K562 (cell line): ENCODE measurements around the gene SHROOM3. TPM values are rescaled to one million over a fixed set of nuclear protein-coding genes. Genes with fewer than 3 reads are reported as not detected.

Source experiments
- ATAC-seq: fragments of 200-7000 bp; cut with Tn5 transposase; 3 replicates; pipeline ENCODE4 v1.9.1; 2020; ENCODE audit warnings: moderate library complexity
- BruUV-seq: library from RNA; stranded (reverse); fragments of 400-500 nt; replicated peaks from 2 replicates; lab custom pipeline; 2021; lab: Mats Ljungman, UMichigan
- CTCF ChIA-PET: fragments of 300-600 bp; formaldehyde crosslinking; extraction: SDS; loops from one replicate; lab custom pipeline; 2021; ENCODE audit warnings: low intra/inter-chr PET ratio; lab: Yijun Ruan, JAX
- POLR2A ChIA-PET: fragments of 300-600, 350-650 bp; sonication (Branson Sonifier 250); formaldehyde crosslinking; extraction: SDS; loops from one replicate; lab custom pipeline; 2021; ENCODE audit warnings: antibody characterized with exemption, inconsistent platforms; lab: Yijun Ruan, JAX
- DNase-seq, 4 experiments: peaks; one replicate each; pipeline versions ENCODE4 v3.0.0 to v3.0.0-alpha.2; 2011 to 2018; ENCODE audit warnings: low spot score in 3 of 4, mixed read lengths in 3 of 4; ENCODE audit errors: extremely low read depth in 1 of 4
- FAIRE-seq: peaks from 2 replicates; lab custom pipeline; 2011; peaks lifted over from hg19 to GRCh38; lab: Jason Lieb, UNC
- H2AFZ ChIP-seq: 2 replicates; pipeline ENCODE4 v1.6.0; 2011; ENCODE audit warnings: low read depth, low read length, control low read depth, inconsistent platforms
- H3K27ac ChIP-seq: fragments of 200-600 bp; 3 replicates; pipeline ENCODE4 v1.8.0; 2011; ENCODE audit warnings: low read depth, mild to moderate bottlenecking, control low read depth, inconsistent platforms, low read length, moderate library complexity, mixed read lengths; ENCODE audit errors: extremely low read depth
- H3K27me3 ChIP-seq, 2 experiments: fragments of 300-600 bp in 1 of 2; 2 replicates in 1 of 2; 3 replicates in 1 of 2; pipeline versions ENCODE4 v1.6.0 to v1.8.0; 2011; ENCODE audit warnings: inconsistent platforms in 2 of 2, low read length in 2 of 2, mild to moderate bottlenecking in 1 of 2, mixed read lengths in 1 of 2, moderate library complexity in 1 of 2; ENCODE audit not compliant: control insufficient read depth in 2 of 2, insufficient read depth in 2 of 2
- H3K36me3 ChIP-seq: fragments of 300-600 bp; 3 replicates; pipeline ENCODE4 v1.8.0; 2011; ENCODE audit warnings: mild to moderate bottlenecking, low read length, inconsistent platforms; ENCODE audit not compliant: control insufficient read depth, insufficient read depth
- H3K4me1 ChIP-seq, 2 experiments: fragments of 200-600 bp in 1 of 2; replicated peaks in 1 of 2; 2 replicates in 1 of 2; 3 replicates in 1 of 2; pipeline versions ENCODE4 v1.5.1 to v1.8.0; 2011; ENCODE audit warnings: inconsistent platforms in 2 of 2, low read length in 2 of 2, mild to moderate bottlenecking in 1 of 2, mixed read lengths in 1 of 2, moderate library complexity in 1 of 2; ENCODE audit not compliant: control insufficient read depth in 2 of 2, insufficient read depth in 2 of 2
- H3K4me2 ChIP-seq: 2 replicates; pipeline ENCODE4 v1.6.1; 2011; ENCODE audit warnings: low read length, control low read depth, inconsistent platforms, mixed read lengths; ENCODE audit not compliant: insufficient read depth
- H3K4me3 ChIP-seq: fragments of 200-600 bp; sonication (generic), shearing (Covaris generic); 2 replicates; pipeline ENCODE4 v1.5.1; 2016; ENCODE audit warnings: control low read depth, inconsistent platforms
- H3K79me2 ChIP-seq: fragments of 200-600 bp; 3 replicates; pipeline ENCODE4 v1.8.0; 2011; ENCODE audit warnings: low read length, inconsistent platforms; ENCODE audit not compliant: control insufficient read depth, insufficient read depth
- H3K9ac ChIP-seq, 2 experiments: 2 replicates each; pipeline versions ENCODE4 v1.6.0 to v1.6.1; 2011; ENCODE audit warnings: low read depth in 2 of 2, low read length in 2 of 2, control low read depth in 1 of 2, inconsistent platforms in 1 of 2, mild to moderate bottlenecking in 1 of 2, mixed read lengths in 1 of 2; ENCODE audit not compliant: insufficient read depth in 1 of 2
- H3K9me1 ChIP-seq: one replicate; pipeline ENCODE4 v1.6.0; 2011; ENCODE audit warnings: inconsistent platforms, mild to moderate bottlenecking, low read length, moderate library complexity; ENCODE audit not compliant: control insufficient read depth, insufficient read depth
- H3K9me3 ChIP-seq: replicated peaks from 2 replicates; pipeline ENCODE4 v1.5.1; 2011; ENCODE audit warnings: low read depth, low read length, inconsistent platforms; ENCODE audit not compliant: control insufficient read depth, insufficient read depth
- H4K20me1 ChIP-seq: replicated peaks from 2 replicates; pipeline ENCODE4 v1.6.1; 2011; ENCODE audit warnings: low read length, inconsistent platforms, mixed read lengths; ENCODE audit not compliant: control insufficient read depth, insufficient read depth
- ESRRA ChIP-seq: fragments of 450-650 bp; IDR thresholded peaks from 2 replicates; pipeline ENCODE4 v1.6.1; 2014; ENCODE audit warnings: low read depth, mild to moderate bottlenecking, moderate library complexity, borderline replicate concordance
- FOXA3 ChIP-seq, 2 experiments: fragments of 450-650 bp in 1 of 2; sonication (generic) in 1 of 2; formaldehyde crosslinking; IDR thresholded peaks in 1 of 2; conservative IDR thresholded peaks in 1 of 2; 2 replicates each; pipeline versions ENCODE4 v1.4.0 to v1.8.0; 2020 to 2022; ENCODE audit warnings: mild to moderate bottlenecking in 2 of 2, missing genetic modification reagents in 1 of 2
- L3MBTL2 ChIP-seq: fragments of 450-650 bp; IDR thresholded peaks from 2 replicates; pipeline ENCODE4 v1.6.1; 2016; ENCODE audit warnings: mild to moderate bottlenecking, moderate library complexity
- MAZ ChIP-seq, 2 experiments: fragments of 450-650 bp in 1 of 2; sonication (generic) in 1 of 2; formaldehyde crosslinking; IDR thresholded peaks in 1 of 2; conservative IDR thresholded peaks in 1 of 2; 2 replicates each; pipeline versions ENCODE4 v1.4.0 to v1.5.0; 2020; ENCODE audit warnings: mild to moderate bottlenecking in 1 of 2, missing genetic modification reagents in 1 of 2
- MEIS2 ChIP-seq: fragments of 450-650 bp; IDR thresholded peaks from 2 replicates; pipeline ENCODE4 v1.6.1; 2014; ENCODE audit warnings: mild to moderate bottlenecking; ENCODE audit not compliant: partially characterized antibody
- MTA3 ChIP-seq: fragments of 450-650 bp; formaldehyde crosslinking; IDR thresholded peaks from 2 replicates; pipeline ENCODE4 v1.6.1; 2017; ENCODE audit warnings: mild to moderate bottlenecking, borderline replicate concordance
- POLR2A ChIP-seq: fragments of 450-650 bp; conservative IDR thresholded peaks from 2 replicates; pipeline ENCODE4 v1.6.1; 2016
- RBM25 ChIP-seq: fragments of 200-400 bp; formaldehyde crosslinking; IDR thresholded peaks from 2 replicates; pipeline ENCODE4 v1.6.1; 2018; ENCODE audit warnings: low read length, low read depth, moderate library complexity; ENCODE audit not compliant: severe bottlenecking
- SNRNP70 ChIP-seq: fragments of 200-400 bp; formaldehyde crosslinking; optimal IDR thresholded peaks from 2 replicates; pipeline ENCODE3; 2017; ENCODE audit warnings: low read depth, low read length
- XRCC5 ChIP-seq: fragments of 200-400 bp; formaldehyde crosslinking; IDR thresholded peaks from 2 replicates; pipeline ENCODE4 v1.6.1; 2017; ENCODE audit warnings: low read depth, mild to moderate bottlenecking, low read length
- ZBTB7A ChIP-seq: IDR thresholded peaks from 2 replicates; pipeline ENCODE4 v1.6.1; 2011; ENCODE audit warnings: low read depth, mild to moderate bottlenecking, low read length, moderate library complexity, borderline replicate concordance; ENCODE audit not compliant: control insufficient read depth
- ZFP1 ChIP-seq: fragments of 450-650 bp; formaldehyde crosslinking; IDR thresholded peaks from 2 replicates; pipeline ENCODE4 v1.4.0; 2020; ENCODE audit warnings: mild to moderate bottlenecking, mixed read lengths
- WGBS: fragments of 100-300 bp; shearing (Covaris generic); methylation state at CpG from one replicate; pipeline ENCODE4 v1.1.6; 2016; ENCODE audit warnings: low coverage, mixed read lengths; ENCODE audit not compliant: insufficient coverage; ENCODE audit errors: missing lambda C conversion rate; 5-methylcytosine and 5-hydroxymethylcytosine counted together
- in situ Hi-C: fragments of 300-500 bp; cut with MboI; formaldehyde crosslinking; loops from 4 replicates; pipeline ENCODE4 v1.15.0; 2018; ENCODE audit warnings: inconsistent platforms, mixed read lengths
- intact Hi-C: fragments of 100-400 bp; cut with micrococcal nuclease; formaldehyde crosslinking; loops from 2 replicates; pipeline ENCODE4 v1.14.2; 2022
- polyA plus RNA-seq, 8 experiments: library from polyadenylated mRNA; depleted of rRNA in 4 of 8; stranded (reverse) in 5 of 8; unstranded in 3 of 8; fragments of >200 nt; fragmentation: Nextera tagmentation in 2 of 8; fragmentation: Illumina TruSeq in 1 of 8; extraction: Ambion mirVana in 2 of 8; extraction: Trizol in 1 of 8; gene quantifications; 2 replicates each; pipeline versions ENCODE4 v1.2.1 to v1.2.3, GENCODE V29; 2011 to 2014; ENCODE audit warnings: inconsistent platforms in 1 of 8, missing spikeins in 1 of 8
- total RNA-seq, 7 experiments: library from RNA; depleted of rRNA in 6 of 7; stranded (reverse); fragments of >200 nt in 6 of 7; fragmentation: Illumina TruSeq in 2 of 7; extraction: Trizol in 2 of 7; gene quantifications; 2 replicates each; pipeline versions ENCODE4 v1.2.1 to v1.2.3, GENCODE V29; 2011 to 2021; ENCODE audit warnings: low replicate concordance in 1 of 7
- TF ChIP-seq, protein P1 (sequence below): fragments of 250-450 bp; sonication (Bioruptor Pico); IDR thresholded peaks from 2 replicates; pipeline ENCODE4 v1.5.0; 2021

SHROOM3 gene
- total and polyA plus RNA-seq, 9 of the 15 experiments (the other 6 are each of a cell fraction or from before 2014, with no cell fraction given): 0.01 to 0.07 TPM; not detected in 7

DNA sequence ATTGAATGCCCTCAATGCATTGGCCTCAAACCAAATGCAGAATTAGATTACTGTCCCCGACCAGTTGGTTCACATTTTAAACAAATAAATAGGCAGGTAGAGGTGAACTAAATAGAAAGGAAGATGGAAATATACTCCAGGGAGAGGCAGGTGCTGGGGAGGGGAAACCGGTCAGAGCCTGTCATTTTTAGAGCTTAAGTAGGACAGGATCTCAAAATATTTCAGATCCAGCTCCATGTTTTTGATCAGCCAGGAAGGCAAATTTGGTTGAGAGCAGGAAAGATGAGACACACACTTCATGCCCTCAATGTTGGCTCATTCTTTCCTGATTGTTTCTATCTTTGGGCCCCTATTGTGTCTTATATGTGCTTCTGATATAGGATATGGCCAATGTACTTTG, 206.7 kb downstream of the SHROOM3 start:
- Histone ChIP-seq H3K36me3 (no peaks in the 10 kb centered on the region), H3K9ac (no peak overlapping the region), H3K4me1 (no peaks in the 10 kb centered on the region), H3K4me3 (no peak overlapping the region), H3K9me3 (no peaks in the 10 kb centered on the region), H3K79me2 (no peaks in the 10 kb centered on the region), H4K20me1 (no peaks in the 10 kb centered on the region), H3K4me2 (no peak overlapping the region), H3K9me1 (no peaks in the 10 kb centered on the region), H3K27ac (no peak overlapping the region), H2AFZ (no peak overlapping the region), H3K27me3 (peaks cover 3 to 9% of the 10 kb centered on the region in 2 experiments; a peak in 3 of 5 replicates)
- TF ChIP-seq XRCC5: no peak
- no peak for TF ChIP-seq ZBTB7A
- TF ChIP-seq SNRNP70: no peak
- no peak for TF ChIP-seq L3MBTL2
- TF ChIP-seq MEIS2: no peak
- ChIA-PET POLR2A (no interaction called here), CTCF (no interaction called here)
- in situ Hi-C loops: no loop called here
- FAIRE-seq (no peak), ATAC-seq (no peak), DNase-seq (no peak)
- intact Hi-C loops: no loop called here
- no TSS peak for BruUV-seq
- WGBS: 0% methylated on average over 2 of the region's 2 CpGs

DNA sequence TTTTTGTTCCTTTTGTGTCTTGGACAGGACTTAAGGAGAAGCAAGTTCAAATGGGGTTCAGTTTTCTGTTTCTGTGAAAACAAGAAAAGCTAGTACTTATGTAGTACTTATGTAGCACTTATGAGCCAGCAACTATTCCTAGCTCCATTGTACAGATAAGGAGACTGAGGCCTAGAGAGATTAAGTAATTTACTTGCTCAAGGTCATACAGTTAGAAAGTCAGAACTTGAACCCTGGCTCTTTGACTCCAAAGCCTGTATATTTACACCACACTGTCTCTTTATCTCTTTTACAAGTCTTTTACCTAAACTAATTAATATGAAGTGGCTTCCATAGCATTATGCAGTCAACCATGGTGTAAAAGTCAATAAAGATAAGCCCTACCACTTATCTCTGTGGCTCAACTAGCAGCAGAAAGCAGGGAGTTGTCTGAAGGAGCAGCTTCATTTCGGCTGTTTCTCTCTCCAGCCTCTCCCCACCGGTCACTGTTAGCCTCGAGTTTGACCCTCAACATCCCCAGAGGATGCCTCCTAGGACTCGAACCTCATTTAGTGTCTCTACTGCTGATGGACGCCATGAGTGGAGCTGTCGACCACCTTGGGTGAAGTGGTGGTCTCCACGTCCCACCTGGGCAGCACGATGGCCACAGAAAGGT, 209.9 kb downstream of the SHROOM3 start:
- no peaks in the 10 kb centered on the region for H3K79me2 ChIP-seq
- no peak overlapping the region for H3K4me3 ChIP-seq
- POLR2A ChIA-PET: no interaction called here
- H3K27ac ChIP-seq: no peak overlapping the region
- no peaks in the 10 kb centered on the region for H3K36me3 ChIP-seq
- WGBS: 1% methylated on average over 8 of the region's 8 CpGs
- intact Hi-C loops: no loop called here
- H3K9me1 ChIP-seq: no peaks in the 10 kb centered on the region
- H3K4me1 ChIP-seq: no peaks in the 10 kb centered on the region
- H3K4me2 ChIP-seq: no peak overlapping the region
- FAIRE-seq: no peak
- TF ChIP-seq, protein P1, sequence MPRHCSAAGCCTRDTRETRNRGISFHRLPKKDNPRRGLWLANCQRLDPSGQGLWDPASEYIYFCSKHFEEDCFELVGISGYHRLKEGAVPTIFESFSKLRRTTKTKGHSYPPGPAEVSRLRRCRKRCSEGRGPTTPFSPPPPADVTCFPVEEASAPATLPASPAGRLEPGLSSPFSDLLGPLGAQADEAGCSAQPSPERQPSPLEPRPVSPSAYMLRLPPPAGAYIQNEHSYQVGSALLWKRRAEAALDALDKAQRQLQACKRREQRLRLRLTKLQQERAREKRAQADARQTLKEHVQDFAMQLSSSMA: no peak
- peak; percentile 37; the same call in 1 of the 2 replicates for TF ChIP-seq ESRRA
- no peak for TF ChIP-seq ZFP1
- no peak for TF ChIP-seq MAZ (CRISPR knock-in tag; conservative IDR thresholded peaks at IDR 0.05 in 1 of 2, IDR thresholded peaks at IDR 0.05 in 1 of 2)
- TF ChIP-seq MTA3: no peak
- TF ChIP-seq FOXA3 (CRISPR knock-in tag; conservative IDR thresholded peaks at IDR 0.05 in 1 of 2, IDR thresholded peaks at IDR 0.05 in 1 of 2): peak in 1 of 2 experiments; percentile 47; a peak in 1 of 4 replicates
- no peak for TF ChIP-seq POLR2A
- peak; percentile 92 for TF ChIP-seq RBM25
- H3K9ac ChIP-seq: peak overlapping the region in 1 of 2 experiments; percentile 12; a peak in 1 of 4 replicates
- no peaks in the 10 kb centered on the region for H3K9me3 ChIP-seq
- CTCF ChIA-PET: no interaction called here
- BruUV-seq: no TSS peak
- in situ Hi-C loops: no loop called here
- no peak for ATAC-seq
- H3K27me3 ChIP-seq: peaks cover 0 to 9% of the 10 kb centered on the region in 2 experiments; a peak in 2 of 5 replicates
- no peak overlapping the region for H2AFZ ChIP-seq
- no peak for DNase-seq
- H4K20me1 ChIP-seq: no peaks in the 10 kb centered on the region
